H1 (cell line): ENCODE measurements around the gene HAO1. TPM values are rescaled to one million over a fixed set of nuclear protein-coding genes. Genes with fewer than 3 reads are reported as not detected.

ENCODE experiments used
- CTCF ChIA-PET: fragments of 300-600 bp; sonication (Branson Sonifier 250); formaldehyde crosslinking; loops from one replicate; lab custom pipeline; 2021; ENCODE audit not compliant: partially characterized antibody; lab: Charles Lee
- POLR2A ChIA-PET: fragments of 300-600 bp; sonication (Branson Sonifier 250); formaldehyde crosslinking; loops from one replicate; lab custom pipeline; 2021; ENCODE audit warnings: inconsistent platforms; ENCODE audit not compliant: partially characterized antibody; lab: Charles Lee
- DNase-seq, 2 experiments: peaks; one replicate each; pipeline versions ENCODE4 v3.0.0 to v3.0.0-alpha.2; 2010 to 2022; ENCODE audit warnings: low spot score in 2 of 2, low read depth in 1 of 2, mixed read lengths in 1 of 2
- FAIRE-seq: peaks from 2 replicates; lab custom pipeline; 2011; peaks lifted over from hg19 to GRCh38; lab: Jason Lieb, UNC
- H2AFZ ChIP-seq: 2 replicates; pipeline ENCODE4 v1.8.1; 2012; ENCODE audit warnings: low read length, inconsistent platforms
- H2AK5ac ChIP-seq: 2 replicates; pipeline ENCODE4 v1.6.1; 2013; ENCODE audit warnings: low read depth, low read length
- H2BK120ac ChIP-seq: replicated peaks from 2 replicates; pipeline ENCODE3; 2013; ENCODE audit warnings: low read depth, low read length, inconsistent platforms
- H2BK12ac ChIP-seq: 2 replicates; pipeline ENCODE4 v1.6.1; 2013; ENCODE audit warnings: low read depth, low read length
- H2BK15ac ChIP-seq: 2 replicates; pipeline ENCODE4 v1.6.1; 2013; ENCODE audit warnings: low read length
- H2BK20ac ChIP-seq: 2 replicates; pipeline ENCODE4 v1.6.1; 2013; ENCODE audit warnings: low read length
- H2BK5ac ChIP-seq: 2 replicates; pipeline ENCODE4 v1.6.1; 2013; ENCODE audit warnings: low read depth, low read length
- H3K14ac ChIP-seq: 2 replicates; pipeline ENCODE4 v1.6.1; 2013; ENCODE audit warnings: inconsistent platforms; ENCODE audit not compliant: insufficient read length
- H3K18ac ChIP-seq: 2 replicates; pipeline ENCODE4 v1.6.1; 2013; ENCODE audit warnings: low read length; ENCODE audit errors: extremely low read depth
- H3K23ac ChIP-seq: 2 replicates; pipeline ENCODE4 v1.6.1; 2013; ENCODE audit warnings: inconsistent platforms; ENCODE audit not compliant: insufficient read length
- H3K23me2 ChIP-seq: 2 replicates; pipeline ENCODE4 v1.6.1; 2013; ENCODE audit warnings: low read depth, low read length
- H3K27ac ChIP-seq: 2 replicates; pipeline ENCODE4 v1.6.1; 2011; ENCODE audit warnings: low read depth, low read length, inconsistent platforms
- H3K27me3 ChIP-seq, 4 experiments: replicated peaks in 1 of 4; 1 replicate in 1 of 4; 2 replicates in 3 of 4; pipeline versions ENCODE4 v1.6.1 to v1.8.1; 2011 to 2013; ENCODE audit warnings: low read length in 3 of 4, mild to moderate bottlenecking in 3 of 4, inconsistent platforms in 2 of 4, mixed read lengths in 2 of 4, moderate library complexity in 1 of 4; ENCODE audit not compliant: control insufficient read depth in 3 of 4, insufficient read depth in 3 of 4; ENCODE audit errors: extremely low read depth in 1 of 4
- H3K36me3 ChIP-seq, 4 experiments: 2 replicates each; pipeline versions ENCODE4 v1.6.1 to v1.8.1; 2011 to 2013; ENCODE audit warnings: mild to moderate bottlenecking in 4 of 4, low read length in 3 of 4, moderate library complexity in 2 of 4, control low read depth in 1 of 4, inconsistent platforms in 1 of 4; ENCODE audit not compliant: insufficient read depth in 4 of 4, control insufficient read depth in 2 of 4
- H3K4ac ChIP-seq: replicated peaks from 2 replicates; pipeline ENCODE3; 2013; ENCODE audit warnings: low read length, low read depth, mixed read lengths, inconsistent platforms; ENCODE audit not compliant: insufficient read length
- H3K4me1 ChIP-seq, 4 experiments: replicated peaks in 1 of 4; 1 replicate in 1 of 4; 2 replicates in 3 of 4; pipeline versions ENCODE4 v1.6.1 to v1.8.1; 2011 to 2013; ENCODE audit warnings: low read length in 3 of 4, inconsistent platforms in 2 of 4, mixed read lengths in 1 of 4; ENCODE audit not compliant: insufficient read depth in 4 of 4, control insufficient read depth in 3 of 4
- H3K4me2 ChIP-seq, 2 experiments: 2 replicates each; pipeline versions ENCODE4 v1.6.1 to v1.8.1; 2011 to 2013; ENCODE audit warnings: low read depth in 2 of 2, low read length in 2 of 2, control low read depth in 1 of 2, inconsistent platforms in 1 of 2, mild to moderate bottlenecking in 1 of 2; ENCODE audit not compliant: insufficient read depth in 1 of 2
- H3K4me3 ChIP-seq, 4 experiments: fragments of 200-600, 300-600 bp in 1 of 4; sonication (generic), shearing (Covaris generic), sonication (Bioruptor Twin) in 1 of 4; 2 replicates each; pipeline versions ENCODE4 v1.5.1 to v1.8.1; 2011 to 2016; ENCODE audit warnings: low read length in 4 of 4, low read depth in 3 of 4, control low read depth in 2 of 4, inconsistent platforms in 2 of 4, mild to moderate bottlenecking in 2 of 4, mixed read lengths in 1 of 4, moderate library complexity in 1 of 4; ENCODE audit not compliant: insufficient read depth in 2 of 4; ENCODE audit errors: extremely low read depth in 1 of 4
- H3K56ac ChIP-seq: replicated peaks from 2 replicates; pipeline ENCODE3; 2013; ENCODE audit warnings: low read depth, mild to moderate bottlenecking, mixed read lengths, low read length, inconsistent platforms; ENCODE audit not compliant: insufficient read length
- H3K79me1 ChIP-seq: 2 replicates; pipeline ENCODE4 v1.6.1; 2013; ENCODE audit warnings: low read depth, low read length, control low read depth
- H3K79me2 ChIP-seq, 2 experiments: 2 replicates each; pipeline versions ENCODE4 v1.6.1 to v1.8.1; 2012 to 2013; ENCODE audit warnings: low read length in 2 of 2, mild to moderate bottlenecking in 2 of 2, inconsistent platforms in 1 of 2; ENCODE audit not compliant: insufficient read depth in 2 of 2, control insufficient read depth in 1 of 2
- H3K9ac ChIP-seq, 4 experiments: replicated peaks in 1 of 4; 1 replicate in 1 of 4; 2 replicates in 3 of 4; pipeline versions ENCODE4 v1.6.1 to v1.8.1; 2011 to 2013; ENCODE audit warnings: low read depth in 3 of 4, low read length in 3 of 4, control low read depth in 2 of 4, mild to moderate bottlenecking in 2 of 4, moderate library complexity in 2 of 4, inconsistent platforms in 1 of 4; ENCODE audit errors: extremely low read depth in 1 of 4
- H3K9me3 ChIP-seq, 2 experiments: 2 replicates each; pipeline versions ENCODE4 v1.6.1 to v1.8.1; 2012 to 2013; ENCODE audit warnings: mild to moderate bottlenecking in 2 of 2, moderate library complexity in 2 of 2, control low read depth in 1 of 2, inconsistent platforms in 1 of 2, low read depth in 1 of 2, low read length in 1 of 2, mixed read lengths in 1 of 2; ENCODE audit not compliant: insufficient read depth in 2 of 2
- H4K20me1 ChIP-seq, 2 experiments: replicated peaks in 1 of 2; 2 replicates each; pipeline versions ENCODE3 to v1.8.1; 2011 to 2013; ENCODE audit warnings: inconsistent platforms in 2 of 2, low read length in 2 of 2, mild to moderate bottlenecking in 1 of 2; ENCODE audit not compliant: insufficient read depth in 2 of 2, control insufficient read depth in 1 of 2
- H4K5ac ChIP-seq: 2 replicates; pipeline ENCODE4 v1.6.1; 2013; ENCODE audit warnings: low read length, low read depth, mixed read lengths, inconsistent platforms; ENCODE audit not compliant: insufficient read length
- H4K8ac ChIP-seq: 2 replicates; pipeline ENCODE4 v1.8.0; 2013; ENCODE audit warnings: mild to moderate bottlenecking, moderate library complexity, low read length, inconsistent platforms; ENCODE audit not compliant: insufficient read depth; ENCODE audit errors: extremely low read depth
- H4K91ac ChIP-seq: replicated peaks from 2 replicates; pipeline ENCODE3; 2013; ENCODE audit warnings: low read length, mixed read lengths, inconsistent platforms; ENCODE audit not compliant: insufficient read length
- BCL11A ChIP-seq, 2 experiments: IDR thresholded peaks; one replicate each; pipeline ENCODE4 v1.6.1; 2011; ENCODE audit warnings: low read depth in 2 of 2, low read length in 2 of 2, mild to moderate bottlenecking in 2 of 2
- CREB1 ChIP-seq: IDR thresholded peaks from 2 replicates; pipeline ENCODE4 v1.6.1; 2012; ENCODE audit warnings: inconsistent platforms
- CTBP2 ChIP-seq: IDR thresholded peaks from 2 replicates; pipeline ENCODE4 v1.7.0; 2011; ENCODE audit warnings: borderline replicate concordance, mild to moderate bottlenecking, moderate library complexity, mixed read lengths, low read length; ENCODE audit not compliant: insufficient read depth, insufficient read length
- E2F6 ChIP-seq: IDR thresholded peaks from 2 replicates; pipeline ENCODE4 v1.6.1; 2012; ENCODE audit warnings: inconsistent platforms
- GTF2F1 ChIP-seq: IDR thresholded peaks from 2 replicates; pipeline ENCODE4 v1.6.1; 2012; ENCODE audit warnings: low read depth, low read length, improper control_type of control experiment, borderline replicate concordance
- HDAC6 ChIP-seq: IDR thresholded peaks from one replicate; pipeline ENCODE4 v1.7.1; 2012; ENCODE audit warnings: low read depth, mild to moderate bottlenecking, inconsistent platforms, low read length, moderate library complexity
- NANOG ChIP-seq: IDR thresholded peaks from 2 replicates; pipeline ENCODE4 v1.6.1; 2011; ENCODE audit warnings: low read length, low read depth, mild to moderate bottlenecking, inconsistent platforms; ENCODE audit not compliant: insufficient read depth, poor library complexity, severe bottlenecking
- PHF8 ChIP-seq: fragments of 200-600 bp; sonication (generic); conservative IDR thresholded peaks from 2 replicates; pipeline ENCODE4 v1.7.1; 2012; ENCODE audit warnings: low read depth, mild to moderate bottlenecking, inconsistent platforms, low read length, moderate library complexity
- SIRT6 ChIP-seq: IDR thresholded peaks from one replicate; pipeline ENCODE4 v1.7.1; 2012; ENCODE audit warnings: low read length, inconsistent platforms
- SP1 ChIP-seq: IDR thresholded peaks from 2 replicates; pipeline ENCODE4 v1.6.1; 2011; ENCODE audit warnings: low read depth, low read length
- TAF1 ChIP-seq: IDR thresholded peaks from 2 replicates; pipeline ENCODE4 v1.6.1; 2011; ENCODE audit warnings: mild to moderate bottlenecking, low read depth, low read length
- TAF7 ChIP-seq: optimal IDR thresholded peaks from 2 replicates; pipeline ENCODE3; 2011; ENCODE audit warnings: low read depth, mild to moderate bottlenecking, inconsistent platforms, low read length, moderate library complexity, borderline replicate concordance
- USF2 ChIP-seq: IDR thresholded peaks from 2 replicates; pipeline ENCODE4 v1.6.1; 2011; ENCODE audit warnings: low read length, improper control_type of control experiment
- YY1 ChIP-seq: IDR thresholded peaks from 2 replicates; pipeline ENCODE4 v1.6.1; 2011; ENCODE audit warnings: low read depth, mild to moderate bottlenecking, low read length
- WGBS, 2 experiments: shearing (Covaris generic) in 1 of 2; methylation state at CpG; one replicate each; pipeline versions ENCODE4 v1.1.6 to v1.1.7; 2013 to 2015; ENCODE audit warnings: low lambda C conversion rate in 2 of 2, mixed read lengths in 2 of 2, inconsistent platforms in 1 of 2, low coverage in 1 of 2, missing lambda C conversion rate in 1 of 2; ENCODE audit not compliant: insufficient replicate concordance in 2 of 2, insufficient coverage in 1 of 2, insufficient read length in 1 of 2; ENCODE audit errors: extremely low coverage in 1 of 2, missing lambda C conversion rate in 1 of 2; 5-methylcytosine and 5-hydroxymethylcytosine counted together
- polyA plus RNA-seq, 7 experiments: library from polyadenylated mRNA; depleted of rRNA in 3 of 7; stranded (reverse) in 5 of 7; unstranded in 2 of 7; fragments of >200 nt in 5 of 7; fragments of 200-250 nt in 2 of 7; gene quantifications; 1 replicate in 5 of 7; 2 replicates in 1 of 7; 4 replicates in 1 of 7; pipeline versions ENCODE4 v1.2.1 to v1.2.3, GENCODE V29; 2011 to 2013; ENCODE audit warnings: missing spikeins in 2 of 7, mixed read lengths in 2 of 7
- total RNA-seq: library from RNA; stranded (reverse); fragmentation: NEBNext Ultra II Directional; extraction: Animal tissue kit (Norgen Biotek cat#: 25700); gene quantifications from 2 replicates; pipeline ENCODE4 v1.2.1, GENCODE V29; 2021

The HAO1 gene
- total and polyA plus RNA-seq, 2 of the 8 experiments (the other 6 are each of a cell fraction or from before 2014, with no cell fraction given), result not detected

- H2BK5ac ChIP-seq, result no peak overlapping the region
- WGBS, 2 experiments, result 91% methylated on average over 4 of the region's 4 CpGs; no CpG with 5 or more reads in 1 of the 2 experiments
- no peaks in the 10 kb centered on the region for H3K79me1 ChIP-seq
- H3K4me3 ChIP-seq, result no peak overlapping the region
- no peak overlapping the region for H2AK5ac ChIP-seq
- H4K8ac ChIP-seq, result no peak overlapping the region
- no peak overlapping the region for H3K14ac ChIP-seq
- H2BK120ac ChIP-seq, result no peak overlapping the region
- H4K91ac ChIP-seq, result no peak overlapping the region
- no peaks in the 10 kb centered on the region for H3K23me2 ChIP-seq
- H3K27me3 ChIP-seq, result no peaks in the 10 kb centered on the region
- no peak overlapping the region for H2AFZ ChIP-seq
- no peak overlapping the region for H2BK20ac ChIP-seq
- peaks cover 0 to 8% (median 2%) of the 10 kb centered on the region in 4 experiments; a peak in 3 of 7 replicates for H3K4me1 ChIP-seq
- CTCF ChIA-PET, result no interaction called here
- no peak overlapping the region for H3K56ac ChIP-seq
- no peak overlapping the region for H4K5ac ChIP-seq
- POLR2A ChIA-PET, result no interaction called here
- H3K79me2 ChIP-seq, result no peaks in the 10 kb centered on the region
- FAIRE-seq (no peak), DNase-seq (no peak)
- H3K4me2 ChIP-seq, result no peak overlapping the region
- H3K36me3 ChIP-seq, result no peaks in the 10 kb centered on the region
- H3K4ac ChIP-seq, result no peak overlapping the region
- no peaks in the 10 kb centered on the region for H3K9me3 ChIP-seq
- no peaks in the 10 kb centered on the region for H4K20me1 ChIP-seq
- H3K18ac ChIP-seq, result no peak overlapping the region
- H2BK12ac ChIP-seq, result no peak overlapping the region
- no peak overlapping the region for H3K27ac ChIP-seq
- no peak overlapping the region for H3K9ac ChIP-seq
- H2BK15ac ChIP-seq, result no peak overlapping the region
- H3K23ac ChIP-seq, result no peak overlapping the region
- TF ChIP-seq HDAC6 (no peak), SIRT6 (no peak), SP1 (no peak), E2F6 (no peak), BCL11A (IDR thresholded peaks at IDR 0.05; ENCODE audit: low read depth in 2 of 2, low read length in 2 of 2) (no peak), NANOG (no peak), PHF8 (no peak), GTF2F1 (no peak), TAF7 (no peak), TAF1 (no peak), USF2 (no peak), CTBP2 (no peak), YY1 (no peak), CREB1 (no peak)
Measured at GRCh38 chr20:7985916-7986315, 45.7 kb upstream of the HAO1 start.
